Thymus (tissue), 11 donors: ENCODE measurements around the gene ITGB1BP1. TPM values are rescaled to one million over a fixed set of nuclear protein-coding genes. Genes with fewer than 3 reads are reported as not detected.

Source experiments
- DNase-seq, 9 donors: peaks; one replicate each; pipeline ENCODE4 v3.0.0-alpha.2; 2013; ENCODE audit warnings: low spot score in 9 of 9, low read depth in 6 of 9, missing footprints in 1 of 9
- H3K27ac ChIP-seq, 2 donors: one replicate each; pipeline ENCODE4 v1.5.1; 2013; ENCODE audit warnings: control low read depth in 1 of 2, low read depth in 1 of 2, low read length in 1 of 2, mild to moderate bottlenecking in 1 of 2, moderate library complexity in 1 of 2
- H3K27me3 ChIP-seq, 2 donors: one replicate each; pipeline ENCODE4 v1.5.1; 2013; ENCODE audit warnings: low read length in 1 of 2; ENCODE audit not compliant: control insufficient read depth in 2 of 2, insufficient read depth in 1 of 2
- H3K36me3 ChIP-seq, 2 donors: one replicate each; pipeline ENCODE4 v1.5.1; 2013; ENCODE audit warnings: low read length in 1 of 2, mild to moderate bottlenecking in 1 of 2, moderate library complexity in 1 of 2; ENCODE audit not compliant: control insufficient read depth in 2 of 2, insufficient read depth in 2 of 2
- H3K4me1 ChIP-seq, 2 donors: one replicate each; pipeline ENCODE4 v1.5.1; 2013; ENCODE audit warnings: low read length in 2 of 2; ENCODE audit not compliant: control insufficient read depth in 2 of 2, insufficient read depth in 2 of 2
- H3K4me3 ChIP-seq, 2 donors: one replicate each; pipeline ENCODE4 v1.5.1; 2013; ENCODE audit warnings: low read length in 2 of 2, control low read depth in 1 of 2, mild to moderate bottlenecking in 1 of 2
- H3K9me3 ChIP-seq, 2 donors: one replicate each; pipeline ENCODE4 v1.5.1; 2013; ENCODE audit warnings: low read length in 1 of 2, mild to moderate bottlenecking in 1 of 2; ENCODE audit not compliant: control insufficient read depth in 2 of 2, insufficient read depth in 1 of 2
- WGBS: extraction: QIAGEN DNeasy Blood & Tissue Kit; methylation state at CpG from one replicate; pipeline ENCODE4 v1.1.7; 2013; 5-methylcytosine and 5-hydroxymethylcytosine counted together
- polyA plus RNA-seq: library from polyadenylated mRNA; stranded (reverse); fragments of 200-250 nt; gene quantifications from one replicate; pipeline ENCODE4 v1.2.3, GENCODE V29; 2013
- total RNA-seq: library from RNA; stranded (reverse); fragments of 120-200 nt; gene quantifications from one replicate; pipeline ENCODE4 v1.2.4, GENCODE V29; 2013
- donor health status: healthy.

Gene ITGB1BP1
- total and polyA plus RNA-seq, 2 donors = 37.3 to 116 TPM

DNA sequence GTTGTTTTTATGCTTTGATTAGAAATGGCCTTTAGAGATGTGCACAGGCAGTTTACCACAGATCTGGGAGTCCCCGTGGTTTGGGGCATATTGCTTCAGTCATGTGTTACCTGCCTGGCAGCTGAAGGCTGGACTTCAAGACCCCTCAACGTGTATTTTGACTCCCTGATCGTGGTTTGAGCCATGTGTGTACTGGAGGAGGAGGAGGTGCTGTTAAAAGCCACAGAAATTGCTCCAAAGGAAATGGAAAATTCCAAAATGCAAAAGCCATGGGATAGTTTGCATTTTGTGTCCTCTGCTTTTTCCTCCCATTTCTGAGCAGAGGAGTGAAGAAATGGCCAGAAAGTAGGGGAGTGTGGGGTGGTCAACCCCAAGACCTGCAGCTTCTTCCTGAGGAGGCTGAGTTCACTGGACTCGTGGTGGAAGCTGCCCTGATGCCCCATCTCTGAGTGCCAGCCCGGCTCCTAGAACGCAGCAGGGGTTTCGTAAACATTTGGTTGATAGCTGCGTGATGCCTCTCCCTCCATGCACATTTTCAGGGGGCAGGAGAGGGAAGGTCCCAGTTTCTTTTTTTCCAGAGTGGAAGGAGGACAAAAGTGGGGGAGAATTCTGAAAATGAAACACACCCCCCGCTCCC is 45.7 kb downstream of the ITGB1BP1 start:
- Histone ChIP-seq H3K27ac (no peak overlapping the region), H3K4me1 (no peaks in the 10 kb centered on the region), H3K27me3 (no peaks in the 10 kb centered on the region), H3K36me3 (no peaks in the 10 kb centered on the region), H3K9me3 (no peaks in the 10 kb centered on the region), H3K4me3 (no peak overlapping the region)
- DNase-seq = no peak
- 77% methylated on average over 9 of the region's 9 CpGs for WGBS

DNA sequence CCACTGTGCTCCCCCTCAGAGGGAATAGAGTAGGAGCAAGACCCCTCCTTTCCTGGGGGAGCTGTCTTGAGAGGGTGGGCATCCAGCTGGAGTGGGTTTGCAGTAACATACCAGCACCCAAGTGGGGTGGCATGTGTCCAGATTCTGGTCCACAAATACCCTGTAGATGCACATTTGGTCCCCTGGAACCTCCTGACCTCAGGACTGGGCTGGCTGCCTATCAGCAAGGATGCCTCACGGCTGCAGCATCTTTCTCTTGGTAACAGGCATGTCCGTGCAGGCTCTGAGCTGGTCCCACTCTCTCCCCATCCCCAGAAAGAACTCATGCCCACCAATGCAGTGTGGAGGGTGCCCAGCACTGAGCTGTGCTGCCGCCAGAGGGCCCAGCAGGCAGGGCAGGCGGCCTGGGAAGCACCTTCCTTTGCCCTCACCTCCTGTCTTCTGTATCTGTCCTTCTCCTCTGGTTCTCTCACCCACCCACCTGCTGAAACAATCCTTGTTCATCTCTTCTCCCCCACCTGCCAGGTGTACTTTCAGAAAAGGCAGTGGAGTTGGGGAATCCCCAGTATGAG is 47.4 kb downstream of the ITGB1BP1 start:
- no peak for DNase-seq
- no peak overlapping the region for H3K27ac ChIP-seq
- H3K4me3 ChIP-seq = no peak overlapping the region
- H3K27me3 ChIP-seq = no peaks in the 10 kb centered on the region
- no peaks in the 10 kb centered on the region for H3K36me3 ChIP-seq
- H3K9me3 ChIP-seq = no peaks in the 10 kb centered on the region
- 80% methylated on average over 4 of the region's 4 CpGs for WGBS
- H3K4me1 ChIP-seq = no peaks in the 10 kb centered on the region

DNA sequence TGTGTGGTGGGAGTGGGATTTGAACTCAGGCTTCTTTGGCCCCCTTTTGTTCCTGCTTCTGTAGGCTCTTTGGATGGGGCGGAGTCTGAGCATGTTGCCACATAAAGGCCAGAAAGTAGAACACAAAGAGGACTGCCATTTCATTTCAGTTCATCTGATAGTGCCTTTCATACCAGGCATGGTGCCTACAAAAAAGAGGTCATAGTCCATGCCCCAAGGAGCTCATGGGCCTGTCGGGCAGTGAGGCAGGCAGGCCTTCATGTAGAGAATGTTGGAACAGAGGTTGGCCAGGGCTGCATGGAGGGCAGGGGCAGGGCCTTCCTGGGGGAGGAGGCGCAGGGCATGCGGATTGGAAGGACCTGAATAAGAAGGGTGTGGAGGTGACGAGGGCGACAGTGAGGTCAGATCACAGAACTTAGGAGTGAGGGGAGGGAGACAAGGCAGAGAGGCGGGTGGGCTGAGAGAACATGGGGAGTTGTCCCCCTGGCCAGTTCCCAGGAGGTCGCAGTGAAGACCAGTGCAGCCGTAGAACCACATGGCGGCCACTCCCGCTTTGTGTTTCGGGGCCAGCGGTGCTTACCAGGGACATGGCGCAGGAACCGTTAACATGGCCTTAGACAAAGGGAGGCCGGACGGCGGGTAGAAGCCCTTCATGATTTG is 49.1 kb downstream of the ITGB1BP1 start:
- Histone ChIP-seq H3K4me1 (no peaks in the 10 kb centered on the region), H3K4me3 (no peak overlapping the region), H3K27ac (no peak overlapping the region), H3K27me3 (no peaks in the 10 kb centered on the region), H3K9me3 (no peaks in the 10 kb centered on the region), H3K36me3 (no peaks in the 10 kb centered on the region)
- no peak for DNase-seq
- 97% methylated on average over 18 of the region's 18 CpGs for WGBS

DNA sequence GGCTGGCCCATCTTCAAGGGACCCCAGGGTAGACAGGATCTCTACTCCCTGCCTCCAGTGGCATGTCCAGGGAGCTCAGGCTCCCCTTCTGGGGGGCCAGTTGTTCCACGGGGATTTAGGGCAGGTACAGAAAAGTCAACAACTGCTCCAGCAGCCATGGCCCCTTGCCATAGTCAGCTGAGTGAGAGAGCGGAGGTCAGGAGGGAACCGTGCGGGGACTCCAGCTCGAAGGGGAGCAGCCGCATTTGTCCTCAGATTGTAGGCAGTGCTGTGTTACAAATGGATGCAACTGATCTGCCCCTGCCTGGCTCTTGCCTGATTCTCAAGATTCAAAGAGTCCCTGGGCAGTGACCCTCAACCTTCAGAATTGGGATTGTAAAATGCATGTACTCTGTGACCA is 49.9 kb downstream of the ITGB1BP1 start:
- H3K36me3 ChIP-seq = no peaks in the 10 kb centered on the region
- H3K9me3 ChIP-seq = no peaks in the 10 kb centered on the region
- H3K27ac ChIP-seq = no peak overlapping the region
- H3K4me1 ChIP-seq = no peaks in the 10 kb centered on the region
- no peak overlapping the region for H3K4me3 ChIP-seq
- no peak for DNase-seq
- 98% methylated on average over 6 of the region's 6 CpGs for WGBS
- H3K27me3 ChIP-seq = no peaks in the 10 kb centered on the region

DNA sequence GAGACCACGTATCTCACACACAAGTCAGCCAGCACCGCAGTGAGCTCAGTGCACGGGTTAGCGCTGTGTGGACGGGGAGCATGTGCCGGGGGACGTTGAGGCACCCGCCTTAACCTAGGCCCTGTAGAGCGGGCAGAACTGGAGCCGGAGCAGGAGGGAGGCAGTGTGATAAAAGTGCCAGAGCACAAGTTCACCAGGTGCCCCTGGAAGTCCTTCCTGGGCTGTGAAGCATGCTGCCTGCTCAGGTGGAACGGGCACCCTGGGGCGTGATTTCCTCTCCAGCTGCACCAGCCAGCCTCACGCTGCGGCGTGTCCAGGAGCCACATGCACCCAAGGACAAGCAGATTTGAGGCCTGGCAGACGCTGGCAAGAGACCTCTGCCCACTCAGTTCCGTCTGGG is 50.3 kb downstream of the ITGB1BP1 start:
- no peak overlapping the region for H3K4me3 ChIP-seq
- H3K27me3 ChIP-seq = no peaks in the 10 kb centered on the region
- no peaks in the 10 kb centered on the region for H3K36me3 ChIP-seq
- 96% methylated on average over 17 of the region's 17 CpGs for WGBS
- no peaks in the 10 kb centered on the region for H3K9me3 ChIP-seq
- H3K27ac ChIP-seq = no peak overlapping the region
- no peak for DNase-seq
- H3K4me1 ChIP-seq = no peaks in the 10 kb centered on the region

DNA sequence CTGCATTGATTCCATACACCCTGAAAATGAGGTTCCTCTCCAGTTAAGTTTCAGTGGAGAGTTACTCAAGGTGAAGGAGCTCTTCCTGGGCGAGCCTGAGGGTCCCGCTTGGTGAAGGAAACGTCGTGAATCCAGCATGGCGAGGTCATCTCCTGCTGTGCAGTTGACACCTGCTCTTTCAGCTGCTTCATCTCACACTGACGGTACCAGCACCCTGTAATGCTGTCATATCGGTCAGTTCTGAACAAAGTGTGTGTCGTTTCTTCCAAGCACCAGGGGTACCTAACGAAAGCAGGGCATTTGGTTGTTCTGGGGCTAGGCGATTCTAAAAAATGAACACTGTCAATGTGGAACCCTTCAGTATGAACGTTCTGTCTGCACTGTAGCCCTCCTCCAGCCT is 52.6 kb downstream of the ITGB1BP1 start:
- 96% methylated on average over 11 of the region's 11 CpGs for WGBS
- Histone ChIP-seq H3K27ac (no peak overlapping the region), H3K4me3 (no peak overlapping the region), H3K36me3 (no peaks in the 10 kb centered on the region), H3K4me1 (no peaks in the 10 kb centered on the region), H3K9me3 (no peaks in the 10 kb centered on the region), H3K27me3 (no peaks in the 10 kb centered on the region)
- DNase-seq = no peak

DNA sequence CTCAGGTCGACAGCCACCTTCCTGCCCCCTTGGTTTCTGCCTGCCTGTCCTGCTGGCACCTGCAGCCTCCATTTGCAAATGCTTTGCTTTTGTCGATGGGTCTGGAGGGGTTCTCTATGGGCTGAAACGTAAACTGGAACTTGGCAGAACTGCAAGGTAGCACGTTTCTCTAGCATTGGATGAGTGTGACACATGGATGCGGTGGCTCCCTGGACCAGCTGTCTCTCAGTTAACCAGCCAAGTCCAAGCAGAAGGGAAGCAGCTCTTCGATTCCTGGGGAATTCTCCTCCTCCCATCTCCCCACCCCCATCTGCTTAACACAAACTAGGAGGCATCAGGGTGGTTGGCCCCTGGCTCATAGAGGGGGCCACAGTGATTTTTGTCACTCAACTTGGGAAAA is 57.3 kb downstream of the ITGB1BP1 start:
- 94% methylated on average over 6 of the region's 6 CpGs for WGBS
- H3K36me3 ChIP-seq = no peaks in the 10 kb centered on the region
- no peaks in the 10 kb centered on the region for H3K4me1 ChIP-seq

DNA sequence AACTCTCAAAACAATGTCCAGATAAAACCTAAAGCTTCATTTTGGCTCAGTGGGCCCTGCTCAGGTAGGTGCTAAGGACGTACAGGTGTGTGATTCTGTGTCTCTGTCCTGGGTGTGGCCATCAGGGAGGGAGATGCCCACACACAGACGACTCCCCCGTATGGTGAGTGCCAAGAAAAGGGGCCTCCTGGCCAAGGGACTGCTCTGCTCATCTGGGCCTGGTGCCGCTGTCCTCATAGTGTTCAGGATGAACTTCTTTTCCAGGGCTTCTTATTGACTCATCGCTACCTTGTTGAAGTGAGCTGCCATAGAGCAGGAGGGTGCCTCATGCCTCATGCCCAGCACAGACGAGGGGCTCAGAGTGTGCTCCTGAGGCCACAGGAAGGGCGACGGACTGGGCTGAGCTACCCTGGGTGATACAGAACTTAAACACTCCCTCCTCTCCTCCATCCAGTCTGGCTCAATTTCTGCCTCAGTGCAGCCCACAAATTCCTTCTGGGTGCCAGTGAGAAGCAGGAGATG is 57.8 kb downstream of the ITGB1BP1 start:
- Histone ChIP-seq H3K36me3 (no peaks in the 10 kb centered on the region), H3K9me3 (no peaks in the 10 kb centered on the region), H3K27ac (no peak overlapping the region), H3K4me3 (no peak overlapping the region), H3K27me3 (no peaks in the 10 kb centered on the region), H3K4me1 (no peaks in the 10 kb centered on the region)
- no peak for DNase-seq
- WGBS = 95% methylated on average over 8 of the region's 8 CpGs

More for the DNA sequence above, 57.3 kb downstream of the ITGB1BP1 start:
- no peaks in the 10 kb centered on the region for H3K27me3 ChIP-seq
- no peak overlapping the region for H3K27ac ChIP-seq
- DNase-seq = no peak
- no peaks in the 10 kb centered on the region for H3K9me3 ChIP-seq
- no peak overlapping the region for H3K4me3 ChIP-seq

DNA sequence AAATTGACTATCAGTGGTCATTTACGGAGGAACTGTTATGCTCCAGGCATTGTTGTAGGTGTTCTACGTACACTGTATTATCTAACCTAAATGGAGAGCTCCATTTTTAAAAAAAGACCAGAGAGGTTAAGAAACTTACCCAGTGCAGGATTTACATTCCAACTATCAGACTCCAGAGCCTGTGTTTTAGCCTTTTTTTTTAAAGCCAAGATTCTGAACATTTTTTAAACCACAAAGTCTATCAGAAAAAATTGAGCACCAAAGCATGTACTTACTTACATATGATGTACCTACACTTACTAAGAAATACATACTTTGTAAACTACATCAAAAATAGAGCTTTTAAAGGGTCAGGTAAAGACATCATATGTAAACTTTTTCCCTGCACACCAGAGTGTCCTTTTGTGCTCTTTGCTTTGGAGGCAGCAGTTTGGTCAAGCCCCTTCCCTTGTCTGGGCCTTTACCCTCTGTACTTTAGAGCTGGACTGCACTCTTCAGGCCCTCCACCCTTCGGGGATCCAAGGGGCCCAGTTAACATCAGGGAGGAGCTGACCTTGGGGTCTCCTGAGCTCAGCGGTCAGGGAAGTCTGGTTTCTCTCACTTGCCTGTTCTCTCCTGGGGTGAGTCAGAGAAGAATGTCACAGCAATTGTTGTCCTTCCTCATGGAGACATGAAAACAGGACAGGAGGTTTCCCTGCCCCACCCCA is 58.4 kb downstream of the ITGB1BP1 start:
- Histone ChIP-seq H3K4me3 (no peak overlapping the region), H3K27me3 (no peaks in the 10 kb centered on the region), H3K9me3 (no peaks in the 10 kb centered on the region), H3K27ac (no peak overlapping the region), H3K36me3 (no peaks in the 10 kb centered on the region), H3K4me1 (no peaks in the 10 kb centered on the region)
- no peak for DNase-seq
- WGBS = 94% methylated on average over 4 of the region's 4 CpGs
